Measurements from ENCODE around the gene TCF7L2. TPM values are rescaled to one million over a fixed set of nuclear protein-coding genes. Genes with fewer than 3 reads are reported as not detected.

The TCF7L2 gene
- total and polyA plus RNA-seq, 2 donors: 19.5 to 24.7 TPM

- Histone ChIP-seq H3K4me3 (ENCODE audit: low read depth, low read length) (no peak overlapping the region), H3K4me1 (ENCODE audit: insufficient read depth) (peaks cover 4% of the 10 kb centered on the region), H3K27ac (ENCODE audit: low read depth) (no peak overlapping the region), H3K36me3 (ENCODE audit: insufficient read depth) (no peaks in the 10 kb centered on the region)
- WGBS: 73% methylated on average over 8 of the region's 8 CpGs
- DNase-seq (ENCODE audit: extremely low spot score): no peak
Observed at GRCh38 chr10:113001599-113002448, 51.8 kb downstream of the TCF7L2 start.

- H3K36me3 ChIP-seq (ENCODE audit: insufficient read depth): no peaks in the 10 kb centered on the region
- no peak overlapping the region for H3K4me3 ChIP-seq (ENCODE audit: low read depth, low read length)
- no peak overlapping the region for H3K27ac ChIP-seq (ENCODE audit: low read depth)
- 71% methylated on average over 1 of the region's 1 CpG for WGBS
- DNase-seq (ENCODE audit: extremely low spot score): no peak
- peaks cover 4% of the 10 kb centered on the region for H3K4me1 ChIP-seq (ENCODE audit: insufficient read depth)
Observed at GRCh38 chr10:113002449-113002777, 52.4 kb downstream of the TCF7L2 start.

- 93% methylated on average over 3 of the region's 3 CpGs for WGBS
- Histone ChIP-seq H3K4me1 (ENCODE audit: insufficient read depth) (peaks cover 4% of the 10 kb centered on the region), H3K27ac (ENCODE audit: low read depth) (no peak overlapping the region), H3K4me3 (ENCODE audit: low read depth, low read length) (no peak overlapping the region), H3K36me3 (ENCODE audit: insufficient read depth) (no peaks in the 10 kb centered on the region)
- no peak for DNase-seq (ENCODE audit: extremely low spot score)
Observed at GRCh38 chr10:113003052-113003451, 53.0 kb downstream of the TCF7L2 start.

GRCh38 chr10:113004069-113004618 lies 54.1 kb downstream of the TCF7L2 start:
- H3K36me3 ChIP-seq (ENCODE audit: insufficient read depth): no peaks in the 10 kb centered on the region
- no peak overlapping the region for H3K27ac ChIP-seq (ENCODE audit: low read depth)
- DNase-seq (ENCODE audit: extremely low spot score): no peak
- no peak overlapping the region for H3K4me3 ChIP-seq (ENCODE audit: low read depth, low read length)
- 68% methylated on average over 5 of the region's 5 CpGs for WGBS
- H3K4me1 ChIP-seq (ENCODE audit: insufficient read depth): peaks cover 4% of the 10 kb centered on the region

GRCh38 chr10:113005380-113005779 lies 55.3 kb downstream of the TCF7L2 start:
- 78% methylated on average over 6 of the region's 6 CpGs for WGBS

GRCh38 chr10:113006656-113007342 lies 56.8 kb downstream of the TCF7L2 start:
- DNase-seq (ENCODE audit: extremely low spot score): no peak
- no peaks in the 10 kb centered on the region for H3K36me3 ChIP-seq (ENCODE audit: insufficient read depth)
- H3K27ac ChIP-seq (ENCODE audit: low read depth): no peak overlapping the region
- no peak overlapping the region for H3K4me3 ChIP-seq (ENCODE audit: low read depth, low read length)
- no peaks in the 10 kb centered on the region for H3K4me1 ChIP-seq (ENCODE audit: insufficient read depth)
- WGBS: 83% methylated on average over 9 of the region's 9 CpGs

More at GRCh38 chr10:113005380-113005779, 55.3 kb downstream of the TCF7L2 start:
- peaks cover 4% of the 10 kb centered on the region for H3K4me1 ChIP-seq (ENCODE audit: insufficient read depth)
- DNase-seq (ENCODE audit: extremely low spot score): no peak
- H3K36me3 ChIP-seq (ENCODE audit: insufficient read depth): no peaks in the 10 kb centered on the region
- no peak overlapping the region for H3K4me3 ChIP-seq (ENCODE audit: low read depth, low read length)
- H3K27ac ChIP-seq (ENCODE audit: low read depth): no peak overlapping the region

- WGBS: 57% methylated on average over 4 of the region's 4 CpGs
- Histone ChIP-seq H3K27ac (ENCODE audit: low read depth) (no peak overlapping the region), H3K4me1 (ENCODE audit: insufficient read depth) (no peaks in the 10 kb centered on the region), H3K36me3 (ENCODE audit: insufficient read depth) (no peaks in the 10 kb centered on the region), H3K4me3 (ENCODE audit: low read depth, low read length) (no peak overlapping the region)
- no peak for DNase-seq (ENCODE audit: extremely low spot score)
Observed at GRCh38 chr10:113007343-113007771, 57.3 kb downstream of the TCF7L2 start.

GRCh38 chr10:113007821-113008220 lies 57.8 kb downstream of the TCF7L2 start:
- Histone ChIP-seq H3K27ac (ENCODE audit: low read depth) (no peak overlapping the region), H3K36me3 (ENCODE audit: insufficient read depth) (no peaks in the 10 kb centered on the region), H3K4me3 (ENCODE audit: low read depth, low read length) (no peak overlapping the region), H3K4me1 (ENCODE audit: insufficient read depth) (no peaks in the 10 kb centered on the region)
- DNase-seq (ENCODE audit: extremely low spot score): no peak
- 61% methylated on average over 8 of the region's 8 CpGs for WGBS

- Histone ChIP-seq H3K36me3 (ENCODE audit: insufficient read depth) (no peaks in the 10 kb centered on the region), H3K4me1 (ENCODE audit: insufficient read depth) (no peaks in the 10 kb centered on the region), H3K27ac (ENCODE audit: low read depth) (no peak overlapping the region), H3K4me3 (ENCODE audit: low read depth, low read length) (no peak overlapping the region)
- no peak for DNase-seq (ENCODE audit: extremely low spot score)
- 93% methylated on average over 12 of the region's 12 CpGs for WGBS
Observed at GRCh38 chr10:113011592-113012374, 61.7 kb downstream of the TCF7L2 start.

- Histone ChIP-seq H3K4me1 (ENCODE audit: insufficient read depth) (no peaks in the 10 kb centered on the region), H3K4me3 (ENCODE audit: low read depth, low read length) (no peak overlapping the region), H3K36me3 (ENCODE audit: insufficient read depth) (no peaks in the 10 kb centered on the region), H3K27ac (ENCODE audit: low read depth) (no peak overlapping the region)
- WGBS: 89% methylated on average over 4 of the region's 4 CpGs
- DNase-seq (ENCODE audit: extremely low spot score): no peak
Observed at GRCh38 chr10:113015201-113015600, 65.2 kb downstream of the TCF7L2 start.

- WGBS: 80% methylated on average over 5 of the region's 5 CpGs
- Histone ChIP-seq H3K36me3 (ENCODE audit: insufficient read depth) (no peaks in the 10 kb centered on the region), H3K4me1 (ENCODE audit: insufficient read depth) (no peaks in the 10 kb centered on the region), H3K4me3 (ENCODE audit: low read depth, low read length) (no peak overlapping the region), H3K27ac (ENCODE audit: low read depth) (no peak overlapping the region)
- DNase-seq (ENCODE audit: extremely low spot score): no peak
Observed at GRCh38 chr10:113017376-113017775, 67.3 kb downstream of the TCF7L2 start.

- Histone ChIP-seq H3K4me3 (ENCODE audit: low read depth, low read length) (no peak overlapping the region), H3K36me3 (ENCODE audit: insufficient read depth) (no peaks in the 10 kb centered on the region), H3K27ac (ENCODE audit: low read depth) (no peak overlapping the region), H3K4me1 (ENCODE audit: insufficient read depth) (no peaks in the 10 kb centered on the region)
- no peak for DNase-seq (ENCODE audit: extremely low spot score)
- WGBS: 93% methylated on average over 3 of the region's 3 CpGs
Observed at GRCh38 chr10:113018034-113018433, 68.0 kb downstream of the TCF7L2 start.

GRCh38 chr10:113019096-113019495 lies 69.0 kb downstream of the TCF7L2 start:
- no peaks in the 10 kb centered on the region for H3K36me3 ChIP-seq (ENCODE audit: insufficient read depth)
- no peak for DNase-seq (ENCODE audit: extremely low spot score)
- no peak overlapping the region for H3K4me3 ChIP-seq (ENCODE audit: low read depth, low read length)
- WGBS: 80% methylated on average over 8 of the region's 8 CpGs
- no peak overlapping the region for H3K27ac ChIP-seq (ENCODE audit: low read depth)
- no peaks in the 10 kb centered on the region for H3K4me1 ChIP-seq (ENCODE audit: insufficient read depth)

All from urinary bladder (tissue), 4 donors.